CD4-positive, alpha-beta T cell (primary cell): ENCODE data around the gene PTGIR. TPM values are rescaled to one million over a fixed set of nuclear protein-coding genes. Genes with fewer than 3 reads are reported as not detected.

Source experiments
- ATAC-seq: fragments of 200-7000 bp; cut with Tn5 transposase; one replicate; pipeline ENCODE4 v1.10.0; 2022; ENCODE audit warnings: mild to moderate bottlenecking; ENCODE audit not compliant: poor library complexity
- CTCF ChIA-PET: fragments of 350-600 bp; sonication (Branson Sonifier 250); formaldehyde crosslinking; loops from one replicate; lab custom pipeline; 2021; ENCODE audit warnings: antibody characterized with exemption, inconsistent platforms; lab: Charles Lee
- POLR2A ChIA-PET: fragments of 350-600 bp; sonication (Branson Sonifier 250); formaldehyde crosslinking; loops from one replicate; lab custom pipeline; 2021; ENCODE audit warnings: antibody characterized with exemption, inconsistent platforms; lab: Charles Lee
- DNase-seq, 14 experiments: peaks; one replicate each; pipeline ENCODE4 v3.0.0-alpha.2; 2013 to 2020; ENCODE audit warnings: mixed read lengths in 2 of 14
- H3K27ac ChIP-seq, 2 donors: one replicate each; pipeline versions ENCODE4 v1.5.1 to v1.7.0; 2013; ENCODE audit warnings: low read length in 2 of 2, low read depth in 1 of 2, mild to moderate bottlenecking in 1 of 2
- H3K27me3 ChIP-seq, 2 experiments: 1 replicate in 1 of 2; 2 replicates in 1 of 2; pipeline versions ENCODE4 v1.6.1 to v1.7.0; 2013; ENCODE audit warnings: low read length in 2 of 2, control low read depth in 1 of 2, mild to moderate bottlenecking in 1 of 2, moderate library complexity in 1 of 2; ENCODE audit not compliant: insufficient read depth in 2 of 2, control insufficient read depth in 1 of 2
- H3K36me3 ChIP-seq: one replicate; pipeline ENCODE4 v1.6.1; 2013; ENCODE audit warnings: low read length, control low read depth; ENCODE audit not compliant: insufficient read depth
- H3K4me1 ChIP-seq: one replicate; pipeline ENCODE4 v1.6.1; 2013; ENCODE audit warnings: low read length, control low read depth; ENCODE audit not compliant: insufficient read depth
- H3K4me3 ChIP-seq: one replicate; pipeline ENCODE4 v1.5.1; 2013; ENCODE audit warnings: mild to moderate bottlenecking, low read length, moderate library complexity
- H3K9me3 ChIP-seq, 2 experiments: 1 replicate in 1 of 2; 2 replicates in 1 of 2; pipeline versions ENCODE4 v1.6.1 to v1.7.0; 2013; ENCODE audit warnings: low read length in 2 of 2, mild to moderate bottlenecking in 2 of 2, control low read depth in 1 of 2, moderate library complexity in 1 of 2; ENCODE audit not compliant: control insufficient read depth in 1 of 2, insufficient read depth in 1 of 2
- H3K27ac Mint-ChIP-seq: one replicate; pipeline ENCODE4 v1.8.0; 2020; ENCODE audit warnings: mixed read lengths
- H3K27me3 Mint-ChIP-seq: one replicate; pipeline ENCODE4 v1.8.0; 2021; ENCODE audit warnings: mixed read lengths
- H3K36me3 Mint-ChIP-seq: one replicate; pipeline ENCODE4 v1.8.0; 2021; ENCODE audit warnings: low read depth, mixed read lengths
- H3K4me1 Mint-ChIP-seq: one replicate; pipeline ENCODE4 v1.8.0; 2021; ENCODE audit warnings: low read depth, mixed read lengths
- H3K4me3 Mint-ChIP-seq: one replicate; pipeline ENCODE4 v1.8.0; 2020; ENCODE audit warnings: mild to moderate bottlenecking, mixed read lengths
- H3K9me3 Mint-ChIP-seq: one replicate; pipeline ENCODE4 v1.8.0; 2020; ENCODE audit warnings: mixed read lengths
- intact Hi-C, 2 experiments: fragments of 100-400 bp; cut with DNase I in 1 of 2; cut with micrococcal nuclease in 1 of 2; formaldehyde crosslinking; loops; one replicate each; pipeline versions ENCODE4 v1.15.1 to v1.9.0; 2023 to 2025; cut with DNase I, micrococcal nuclease
- total RNA-seq, 174 experiments: library from RNA in 2 of 174; stranded (reverse) in 2 of 174; gene quantifications; one replicate each; pipeline ENCODE4 v1.2.3 and lab custom pipeline; 2021 to 2026
- TF ChIP-seq, protein P1 (sequence below): fragments of 200-600 bp; IDR thresholded peaks from one replicate; pipeline ENCODE4 v1.8.0; 2022; ENCODE audit warnings: antibody characterized with exemption, mild to moderate bottlenecking

Gene PTGIR
- total RNA-seq, 2 experiments from 2014 or later: 0.87 to 0.96 TPM

- Histone ChIP-seq H3K9me3 (no peaks in the 10 kb centered on the region), H3K27ac (peak overlapping the region; percentile 31 to 61), H3K36me3 (no peaks in the 10 kb centered on the region), H3K4me1 (peaks cover 89% of the 10 kb centered on the region), H3K4me3 (peak overlapping the region; percentile 19), H3K27me3 (no peaks in the 10 kb centered on the region)
- ATAC-seq (no peak), DNase-seq (peak in 4 of 14 experiments; percentile 29 to 68 (median 61))
- Mint-ChIP-seq H3K27ac (peak overlapping the region; percentile 93), H3K4me3 (peak overlapping the region; percentile 76), H3K27me3 (no peaks in the 10 kb centered on the region), H3K36me3 (peaks cover 4% of the 10 kb centered on the region), H3K4me1 (peaks cover 67% of the 10 kb centered on the region), H3K9me3 (no peaks in the 10 kb centered on the region)
- intact Hi-C loops: loop anchor here in 1 of 2 experiments (1.0 to 10.0 kb wide), 2 partner anchors 43 to 1748 kb away; partner anchors contain the start of genes SYNGR4 and TMEM143
- CTCF ChIA-PET: interaction anchor here (0.6 to 1.5 kb wide), 3 partner anchors 42 to 45 kb away, joined by 3 to 13 read pairs (median 5); partner anchors contain the start of gene DACT3
- TF ChIP-seq, protein P1, sequence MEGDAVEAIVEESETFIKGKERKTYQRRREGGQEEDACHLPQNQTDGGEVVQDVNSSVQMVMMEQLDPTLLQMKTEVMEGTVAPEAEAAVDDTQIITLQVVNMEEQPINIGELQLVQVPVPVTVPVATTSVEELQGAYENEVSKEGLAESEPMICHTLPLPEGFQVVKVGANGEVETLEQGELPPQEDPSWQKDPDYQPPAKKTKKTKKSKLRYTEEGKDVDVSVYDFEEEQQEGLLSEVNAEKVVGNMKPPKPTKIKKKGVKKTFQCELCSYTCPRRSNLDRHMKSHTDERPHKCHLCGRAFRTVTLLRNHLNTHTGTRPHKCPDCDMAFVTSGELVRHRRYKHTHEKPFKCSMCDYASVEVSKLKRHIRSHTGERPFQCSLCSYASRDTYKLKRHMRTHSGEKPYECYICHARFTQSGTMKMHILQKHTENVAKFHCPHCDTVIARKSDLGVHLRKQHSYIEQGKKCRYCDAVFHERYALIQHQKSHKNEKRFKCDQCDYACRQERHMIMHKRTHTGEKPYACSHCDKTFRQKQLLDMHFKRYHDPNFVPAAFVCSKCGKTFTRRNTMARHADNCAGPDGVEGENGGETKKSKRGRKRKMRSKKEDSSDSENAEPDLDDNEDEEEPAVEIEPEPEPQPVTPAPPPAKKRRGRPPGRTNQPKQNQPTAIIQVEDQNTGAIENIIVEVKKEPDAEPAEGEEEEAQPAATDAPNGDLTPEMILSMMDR: peak; percentile 6
- POLR2A ChIA-PET: interaction anchor here (0.7 to 4.3 kb wide), 5 partner anchors 12 to 45 kb away, joined by 3 to 32 read pairs (median 4); partner anchors contain the start of genes CALM3 and DACT3
Observed at GRCh38 chr19:46616631-46617322, 8.1 kb downstream of the PTGIR start.

- Mint-ChIP-seq H3K27ac (peak overlapping the region; percentile 93), H3K36me3 (peaks cover 9% of the 10 kb centered on the region), H3K27me3 (no peaks in the 10 kb centered on the region), H3K9me3 (no peaks in the 10 kb centered on the region), H3K4me1 (peaks cover 71% of the 10 kb centered on the region), H3K4me3 (peak overlapping the region; percentile 7)
- DNase-seq (peak in 2 of 14 experiments; percentile 1), ATAC-seq (no peak)
- ChIA-PET POLR2A (interaction anchor here (0.7 to 4.3 kb wide), 2 partner anchors 13 to 46 kb away, joined by 3 to 32 read pairs; partner anchors contain the start of gene DACT3), CTCF (interaction anchor here (1.5 kb wide), 1 partner anchor 46 kb away, joined by 13 read pairs; no protein-coding TSS in a partner anchor)
- H3K4me1 ChIP-seq: peaks cover 89% of the 10 kb centered on the region
- no peaks in the 10 kb centered on the region for H3K27me3 ChIP-seq
- H3K27ac ChIP-seq: no peak overlapping the region
- no peak overlapping the region for H3K4me3 ChIP-seq
- intact Hi-C loops: loop anchor here (2.0 to 10.0 kb wide), 2 partner anchors 15 to 1749 kb away; partner anchors contain the start of genes CALM3 (in 1 of the 2), SYNGR4 (in 1 of the 2) and TMEM143 (in 1 of the 2)
- no peaks in the 10 kb centered on the region for H3K36me3 ChIP-seq
- H3K9me3 ChIP-seq: no peaks in the 10 kb centered on the region
- TF ChIP-seq, protein P1: no peak
Observed at GRCh38 chr19:46615966-46616365, 8.9 kb downstream of the PTGIR start.

GRCh38 chr19:46614114-46614722, 10.7 kb downstream of the PTGIR start:
- peaks cover 13% of the 10 kb centered on the region for H3K36me3 ChIP-seq
- H3K4me3 Mint-ChIP-seq: peak overlapping the region; percentile 56
- peak overlapping the region; percentile 93 for H3K27ac Mint-ChIP-seq
- no peaks in the 10 kb centered on the region for H3K27me3 ChIP-seq
- H3K9me3 ChIP-seq: no peaks in the 10 kb centered on the region
- POLR2A ChIA-PET: interaction anchor here (0.9 to 5.4 kb wide), 4 partner anchors 8 to 47 kb away, joined by 4 to 215 read pairs (median 18); partner anchors contain the start of genes CALM3 and DACT3
- no peaks in the 10 kb centered on the region for H3K27me3 Mint-ChIP-seq
- H3K9me3 Mint-ChIP-seq: no peaks in the 10 kb centered on the region
- intact Hi-C loops: loop anchor here (1.0 to 10.0 kb wide), 4 partner anchors 13 to 1751 kb away; partner anchors contain the start of genes CALM3 (in 1 of the 2), SYNGR4 (in 1 of the 2) and TMEM143 (in 1 of the 2)
- H3K4me3 ChIP-seq: no peak overlapping the region
- CTCF ChIA-PET: interaction anchor here (0.7 to 2.4 kb wide), 14 partner anchors 8 to 113 kb away, joined by 3 to 34 read pairs (median 5); partner anchors contain the start of genes CALM3, DACT3 and PTGIR
- TF ChIP-seq, protein P1: peak; percentile 90
- ATAC-seq (peak; percentile 58), DNase-seq (peak; percentile 71 to 89 (median 77))
- peaks cover 90% of the 10 kb centered on the region for H3K4me1 ChIP-seq
- peak overlapping the region in 1 of 2 donors; percentile 41 for H3K27ac ChIP-seq
- H3K4me1 Mint-ChIP-seq: peaks cover 74% of the 10 kb centered on the region
- H3K36me3 Mint-ChIP-seq: peaks cover 26% of the 10 kb centered on the region
